Breast epithelium (tissue), 3 donors: Measurements from ENCODE around the gene C4BPB.

Experiments
- CTCF ChIP-seq, 3 donors: fragments of 450-650 bp; IDR thresholded peaks; one replicate each; pipeline ENCODE4 v1.5.1; 2016 to 2017; ENCODE audit warnings: antibody characterized with exemption in 3 of 3, mild to moderate bottlenecking in 3 of 3, moderate library complexity in 3 of 3
- POLR2A ChIP-seq: fragments of 450-650 bp; IDR thresholded peaks from one replicate; pipeline ENCODE4 v1.6.1; 2016; ENCODE audit warnings: antibody characterized with exemption, mild to moderate bottlenecking, moderate library complexity
- POLR2AphosphoS5 ChIP-seq, 3 donors: sonication (generic); formaldehyde crosslinking; IDR thresholded peaks; one replicate each; pipeline ENCODE4 v1.6.1; 2017; ENCODE audit warnings: antibody characterized with exemption in 3 of 3

- TF ChIP-seq CTCF (IDR thresholded peaks at IDR 0.05) (no peak), POLR2A (no peak), POLR2AphosphoS5 (IDR thresholded peaks at IDR 0.05) (no peak)
Measured at GRCh38 chr1:207081088-207081487, 7.6 kb upstream of the C4BPB start.
